ENCODE data around the gene PPP1R15A.

DNA sequence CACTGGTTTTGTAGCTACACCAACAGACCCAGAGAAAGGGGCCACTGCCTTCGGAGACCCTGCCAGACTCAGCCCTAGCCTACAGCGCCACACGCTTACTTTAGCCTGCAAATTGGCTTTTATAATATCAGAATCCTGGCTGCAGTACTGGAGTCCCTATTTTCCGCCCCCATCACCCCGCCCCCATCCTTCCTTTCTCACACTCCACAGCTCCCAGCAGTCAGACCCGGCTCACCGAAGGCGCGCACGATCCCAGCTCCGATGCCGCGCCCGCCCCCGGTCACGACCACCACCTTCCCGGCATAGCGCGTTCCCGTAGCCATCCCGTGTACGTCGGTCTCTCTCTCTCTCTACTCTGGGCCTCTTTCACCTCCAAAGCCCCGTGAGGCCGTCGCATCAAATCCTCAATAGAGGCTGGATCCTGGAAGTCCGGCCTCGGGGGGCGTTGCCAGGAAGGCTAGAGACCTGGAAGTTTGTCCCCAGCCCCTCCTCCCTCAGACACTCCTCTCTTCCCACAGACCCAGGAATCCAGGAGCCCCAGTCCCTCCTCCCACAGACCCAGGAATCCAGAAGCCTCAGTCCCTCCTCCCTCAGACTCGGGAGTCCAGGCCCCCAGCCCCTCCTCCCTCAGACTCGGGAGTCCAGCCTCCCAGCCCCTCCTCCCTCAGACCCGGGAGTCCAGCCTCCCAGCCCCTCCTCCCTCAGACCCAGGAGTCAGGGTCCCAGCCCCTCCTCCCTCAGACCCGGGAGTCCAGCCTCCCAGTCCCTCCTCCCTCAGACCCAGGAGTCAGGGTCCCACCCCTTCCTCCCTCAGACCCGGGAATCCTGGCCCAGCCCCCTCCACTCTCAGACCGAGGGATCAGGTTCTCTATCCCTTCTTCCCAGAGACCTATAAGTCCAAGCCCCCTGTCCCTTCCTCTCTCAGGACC is 35.9 kb upstream of the PPP1R15A start, which contains the start of gene HSD17B14:
- no peak for TF ChIP-seq POLR2A (IDR thresholded peaks at IDR 0.05)
- TF ChIP-seq CTCF (IDR thresholded peaks at IDR 0.05) = no peak
